Breast epithelium (tissue), 4 donors: ENCODE data around the gene UST. TPM values are rescaled to one million over a fixed set of nuclear protein-coding genes. Genes with fewer than 3 reads are reported as not detected.

Experiments used
- DNase-seq, 2 donors: peaks; one replicate each; pipeline ENCODE4 v3.0.0-alpha.2; 2019; ENCODE audit warnings: low spot score in 2 of 2
- H3K27ac ChIP-seq, 2 donors: fragments of 200-600 bp; sonication (generic) in 1 of 2; one replicate each; pipeline ENCODE4 v1.5.1; 2016 to 2019; ENCODE audit warnings: mild to moderate bottlenecking in 1 of 2
- H3K27me3 ChIP-seq, 2 donors: fragments of 200-600 bp; sonication (generic) in 1 of 2; one replicate each; pipeline versions ENCODE4 v1.5.1 to v1.6.0; 2017 to 2019; ENCODE audit warnings: control low read depth in 1 of 2, mild to moderate bottlenecking in 1 of 2
- H3K36me3 ChIP-seq: fragments of 200-600 bp; one replicate; pipeline ENCODE4 v1.5.1; 2019
- H3K4me1 ChIP-seq, 2 donors: fragments of 200-600 bp; sonication (generic); one replicate each; pipeline ENCODE4 v1.5.1; 2016 to 2019; ENCODE audit warnings: control low read depth in 1 of 2
- H3K4me3 ChIP-seq, 3 donors: fragments of 200-600 bp; sonication (generic); 1 replicate in 2 of 3; 2 replicates in 1 of 3; pipeline ENCODE4 v1.5.1; 2016 to 2019; ENCODE audit warnings: mild to moderate bottlenecking in 3 of 3, moderate library complexity in 2 of 3
- H3K9me3 ChIP-seq, 2 donors: fragments of 200-600 bp; sonication (generic) in 1 of 2; one replicate each; pipeline ENCODE4 v1.5.1; 2016 to 2019; ENCODE audit warnings: control low read depth in 1 of 2
- CTCF ChIP-seq, 3 donors: fragments of 450-650 bp; IDR thresholded peaks; one replicate each; pipeline ENCODE4 v1.5.1; 2016 to 2017; ENCODE audit warnings: antibody characterized with exemption in 3 of 3, mild to moderate bottlenecking in 3 of 3, moderate library complexity in 3 of 3
- POLR2A ChIP-seq: fragments of 450-650 bp; IDR thresholded peaks from one replicate; pipeline ENCODE4 v1.6.1; 2016; ENCODE audit warnings: antibody characterized with exemption, mild to moderate bottlenecking, moderate library complexity
- POLR2AphosphoS5 ChIP-seq, 3 donors: sonication (generic); formaldehyde crosslinking; IDR thresholded peaks; one replicate each; pipeline ENCODE4 v1.6.1; 2017; ENCODE audit warnings: antibody characterized with exemption in 3 of 3
- intact Hi-C: fragments of 100-400 bp; cut with DNase I; formaldehyde crosslinking; loops from one replicate; pipeline ENCODE4 v1.15.1; 2023; ENCODE audit warnings: low total_unique reads
- total RNA-seq, 3 donors: library from RNA; depleted of rRNA; stranded (reverse); fragments of >200 nt; gene quantifications; one replicate each; pipeline ENCODE4 v1.1.0, GENCODE V29; 2016

Gene UST
- total RNA-seq, 3 donors from 2014 or later, result 10.5 to 28.8 (median 13.2) TPM

DNA sequence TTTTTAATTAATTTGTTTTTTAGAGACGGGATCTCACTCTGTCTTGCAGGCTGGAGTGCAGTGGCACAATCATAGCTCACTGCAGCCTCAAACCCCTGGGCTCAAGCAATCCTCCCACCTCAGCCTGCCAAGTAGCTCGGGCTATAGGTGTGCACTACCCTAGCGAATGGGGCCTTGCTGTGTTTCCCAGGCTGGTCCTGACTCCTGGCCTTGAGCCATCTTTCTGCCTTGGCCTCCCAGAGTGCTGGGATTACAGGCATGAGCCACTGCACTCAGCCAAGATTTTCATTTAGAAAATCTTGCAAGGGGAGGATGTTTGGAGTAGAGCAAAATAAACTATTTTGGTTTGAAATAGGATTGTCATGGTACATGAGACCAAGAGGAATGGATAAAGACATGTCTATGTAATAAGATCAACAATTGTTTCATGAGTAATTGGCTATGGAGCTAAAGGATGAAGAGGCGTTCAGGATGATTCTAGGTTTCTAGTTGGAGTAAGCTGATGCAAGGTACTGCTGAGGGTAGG lies 237.8 kb downstream of the UST start:
- intact Hi-C loops, result no loop called here
- no peak for DNase-seq
- Histone ChIP-seq H3K27ac (no peak overlapping the region), H3K4me3 (no peak overlapping the region), H3K9me3 (no peaks in the 10 kb centered on the region), H3K27me3 (no peaks in the 10 kb centered on the region), H3K36me3 (no peaks in the 10 kb centered on the region), H3K4me1 (no peaks in the 10 kb centered on the region)
- TF ChIP-seq CTCF (IDR thresholded peaks at IDR 0.05) (no peak), POLR2A (no peak), POLR2AphosphoS5 (IDR thresholded peaks at IDR 0.05) (no peak)

- Histone ChIP-seq H3K27me3 (no peaks in the 10 kb centered on the region), H3K27ac (no peak overlapping the region), H3K36me3 (no peaks in the 10 kb centered on the region), H3K9me3 (no peaks in the 10 kb centered on the region), H3K4me3 (no peak overlapping the region), H3K4me1 (no peaks in the 10 kb centered on the region)
- no peak for DNase-seq
- intact Hi-C loops, result no loop called here
- no peak for TF ChIP-seq POLR2AphosphoS5 (IDR thresholded peaks at IDR 0.05)
- no peak for TF ChIP-seq POLR2A
- TF ChIP-seq CTCF (IDR thresholded peaks at IDR 0.05), result no peak
These were observed 238.7 kb downstream of the UST start for GRCh38 chr6:148985499-148985898.

DNA sequence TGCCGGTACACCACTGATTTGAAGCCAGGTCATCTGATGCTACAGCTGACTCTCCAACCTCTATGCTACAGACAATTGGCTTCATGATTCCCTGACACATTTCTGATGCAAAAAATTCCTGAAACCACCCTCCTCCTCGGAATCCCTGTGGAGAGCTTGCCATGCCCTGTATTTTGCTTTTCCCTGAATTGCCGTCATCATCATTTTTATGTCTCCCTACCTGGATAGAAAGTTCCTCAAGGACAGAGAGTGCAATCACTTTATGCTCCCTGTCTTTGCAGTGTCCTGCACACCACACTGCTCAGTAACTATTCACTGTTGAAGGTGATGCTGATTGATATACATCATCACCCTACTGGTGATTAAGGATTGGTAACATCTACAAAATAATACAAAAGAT lies 239.8 kb downstream of the UST start:
- H3K4me1 ChIP-seq, result no peaks in the 10 kb centered on the region
- intact Hi-C loops, result no loop called here

DNA sequence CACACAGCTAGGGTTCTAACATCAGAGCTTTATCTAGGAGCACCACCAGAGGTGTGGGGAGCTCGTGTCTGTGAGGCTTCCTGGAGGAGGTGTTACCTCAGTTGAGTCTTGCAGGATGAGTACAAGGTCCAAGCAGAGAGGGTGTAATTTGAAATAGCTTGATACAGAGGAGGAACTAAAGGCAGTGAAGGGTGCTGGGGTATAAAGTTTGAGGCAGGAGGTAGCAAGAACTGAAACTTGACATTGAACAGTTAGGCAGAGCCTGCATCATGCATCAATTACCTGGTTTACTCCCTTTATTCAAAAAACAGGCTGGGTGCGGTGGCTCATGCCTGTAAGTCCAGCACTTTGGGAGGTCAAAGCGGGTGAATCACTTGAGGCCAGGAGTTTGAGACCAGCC lies 241.2 kb downstream of the UST start:
- intact Hi-C loops, result no loop called here
- Histone ChIP-seq H3K9me3 (no peaks in the 10 kb centered on the region), H3K4me1 (no peaks in the 10 kb centered on the region), H3K27ac (no peak overlapping the region), H3K36me3 (no peaks in the 10 kb centered on the region), H3K27me3 (no peaks in the 10 kb centered on the region), H3K4me3 (no peak overlapping the region)
- DNase-seq, result no peak
- TF ChIP-seq POLR2A (no peak), POLR2AphosphoS5 (IDR thresholded peaks at IDR 0.05) (no peak), CTCF (IDR thresholded peaks at IDR 0.05) (no peak)

More for the DNA sequence above, 239.8 kb downstream of the UST start:
- Histone ChIP-seq H3K27me3 (no peaks in the 10 kb centered on the region), H3K36me3 (no peaks in the 10 kb centered on the region), H3K4me3 (no peak overlapping the region), H3K9me3 (no peaks in the 10 kb centered on the region), H3K27ac (no peak overlapping the region)
- TF ChIP-seq POLR2AphosphoS5 (IDR thresholded peaks at IDR 0.05), result no peak
- TF ChIP-seq CTCF (IDR thresholded peaks at IDR 0.05), result no peak
- no peak for TF ChIP-seq POLR2A
- no peak for DNase-seq

DNA sequence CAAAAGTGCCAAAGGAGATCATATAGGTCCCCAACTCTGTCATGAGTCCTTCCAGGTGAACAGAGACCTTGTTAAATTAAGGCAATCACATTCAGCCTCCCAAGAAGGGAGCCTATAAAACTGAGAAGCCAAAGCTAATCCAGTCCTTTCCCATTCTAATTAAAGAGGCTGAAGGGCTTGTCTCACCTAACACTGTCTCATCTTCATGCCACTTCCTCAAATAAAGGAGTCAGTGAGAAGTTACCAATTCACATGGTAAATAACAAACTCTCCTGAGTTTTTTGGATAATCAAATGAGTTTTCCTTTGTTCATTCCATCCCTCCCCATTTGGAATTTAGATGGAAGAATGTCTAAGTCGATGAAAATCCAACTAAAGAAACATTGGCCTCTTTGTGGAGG lies 242.8 kb downstream of the UST start:
- no peaks in the 10 kb centered on the region for H3K9me3 ChIP-seq
- no peaks in the 10 kb centered on the region for H3K4me1 ChIP-seq
- H3K4me3 ChIP-seq, result no peak overlapping the region
- no peak for TF ChIP-seq POLR2A
- TF ChIP-seq POLR2AphosphoS5 (IDR thresholded peaks at IDR 0.05), result no peak
- TF ChIP-seq CTCF (IDR thresholded peaks at IDR 0.05), result no peak
- no peaks in the 10 kb centered on the region for H3K36me3 ChIP-seq
- no peak overlapping the region for H3K27ac ChIP-seq
- no peaks in the 10 kb centered on the region for H3K27me3 ChIP-seq
- no peak for DNase-seq
- intact Hi-C loops, result no loop called here
